Keratinocyte (primary cell): ENCODE data around the gene TPO.

ENCODE experiments used
- CTCF ChIP-seq, 3 experiments: IDR thresholded peaks in 1 of 3; conservative IDR thresholded peaks in 1 of 3; optimal IDR thresholded peaks in 1 of 3; 2 replicates in 2 of 3; 3 replicates in 1 of 3; pipeline versions ENCODE3 to v1.5.1; 2011; ENCODE audit warnings: low read length in 3 of 3, mild to moderate bottlenecking in 3 of 3, moderate library complexity in 2 of 3, control low read depth in 1 of 3, inconsistent platforms in 1 of 3; ENCODE audit not compliant: insufficient read depth in 2 of 3; ENCODE audit errors: extremely low read depth in 1 of 3
- EZH2 ChIP-seq: IDR thresholded peaks from one replicate; pipeline ENCODE4 v1.6.1; 2012; ENCODE audit warnings: inconsistent platforms, mild to moderate bottlenecking, low read length, moderate library complexity

GRCh38 chr2:1378456-1379150 lies 34.7 kb upstream of the TPO start:
- no peak for TF ChIP-seq CTCF (optimal IDR thresholded peaks at IDR 0.05 in 1 of 3, IDR thresholded peaks at IDR 0.05 in 1 of 3, conservative IDR thresholded peaks at IDR 0.05 in 1 of 3; ENCODE audit: extremely low read depth in 1 of 3, insufficient read depth in 2 of 3, low read length in 3 of 3)
- TF ChIP-seq EZH2 = no peak
